HCT116 (cell line): ENCODE measurements around the gene CDKN1C. TPM values are rescaled to one million over a fixed set of nuclear protein-coding genes. Genes with fewer than 3 reads are reported as not detected.

Experiments used
- ATAC-seq: fragments of 200-7000 bp; cut with Tn5 transposase; 2 replicates; pipeline ENCODE4 v1.9.1; 2020; ENCODE audit warnings: mild to moderate bottlenecking, moderate library complexity
- BruUV-seq: library from RNA; stranded (reverse); fragments of 400-500 nt; replicated peaks from 2 replicates; lab custom pipeline; 2021; lab: Mats Ljungman, UMichigan
- CTCF ChIA-PET: fragments of 300-600 bp; sonication (Branson Sonifier 250); formaldehyde crosslinking; loops from one replicate; lab custom pipeline; 2021; ENCODE audit warnings: antibody characterized with exemption; lab: Charles Lee
- POLR2A ChIA-PET: fragments of 300-600, 350-600 bp; sonication (Branson Sonifier 250); formaldehyde crosslinking; loops from one replicate; lab custom pipeline; 2021; ENCODE audit warnings: antibody characterized with exemption; lab: Charles Lee
- RAD21 ChIA-PET, 2 experiments: fragments of 300-600 bp; sonication (Branson Sonifier 250); formaldehyde crosslinking; loops; one replicate each; lab custom pipeline; 2023; ENCODE audit warnings: low total read pairs in 2 of 2; ENCODE audit not compliant: uncharacterized antibody in 2 of 2, unreplicated experiment in 2 of 2, low non-redundant PET in 1 of 2; lab: Charles Lee
- DNase-seq: peaks from one replicate; pipeline ENCODE4 v3.0.0-alpha.2; 2010; ENCODE audit warnings: low read depth, low spot score
- H2AFZ ChIP-seq: fragments of 200-600 bp; shearing (Covaris generic), sonication (generic); 2 replicates; pipeline ENCODE4 v1.6.1; 2017; ENCODE audit warnings: low read depth, mixed run types, mixed read lengths, antibody characterized with exemption, low read length; ENCODE audit not compliant: poor library complexity, severe bottlenecking
- H3K27ac ChIP-seq: 2 replicates; pipeline ENCODE4 v1.5.1; 2012; ENCODE audit warnings: low read depth, low read length
- H3K27me3 ChIP-seq: fragments of 200-600 bp; sonication (generic); 2 replicates; pipeline ENCODE4 v1.6.1; 2016; ENCODE audit warnings: mixed run types, low read length, mixed read lengths; ENCODE audit not compliant: insufficient read depth
- H3K36me3 ChIP-seq, 2 experiments: fragments of 200-500 bp in 1 of 2; fragments of 200-600 bp in 1 of 2; sonication (Bioruptor generic) in 1 of 2; sonication (generic) in 1 of 2; 2 replicates each; pipeline versions ENCODE4 v1.5.1 to v1.6.1; 2014 to 2016; ENCODE audit warnings: low read length in 2 of 2, inconsistent platforms in 1 of 2, mixed read lengths in 1 of 2, mixed run types in 1 of 2; ENCODE audit not compliant: insufficient read depth in 2 of 2, control insufficient read depth in 1 of 2
- H3K4me1 ChIP-seq, 2 experiments: fragments of 200-600 bp in 1 of 2; sonication (generic) in 1 of 2; 2 replicates each; pipeline versions ENCODE4 v1.5.1 to v1.6.1; 2012 to 2017; ENCODE audit warnings: low read length in 2 of 2, inconsistent platforms in 1 of 2, mild to moderate bottlenecking in 1 of 2, mixed read lengths in 1 of 2, mixed run types in 1 of 2, moderate library complexity in 1 of 2; ENCODE audit not compliant: insufficient read depth in 2 of 2, control insufficient read depth in 1 of 2
- H3K4me2 ChIP-seq: fragments of 200-600 bp; sonication (generic); 2 replicates; pipeline ENCODE4 v1.6.1; 2017; ENCODE audit warnings: mixed run types, low read length, mixed read lengths
- H3K4me3 ChIP-seq, 2 experiments: fragments of 200-600 bp in 1 of 2; sonication (generic) in 1 of 2; replicated peaks in 1 of 2; 2 replicates each; pipeline ENCODE4 v1.5.1; 2011 to 2016; ENCODE audit warnings: low read length in 2 of 2, control low read depth in 1 of 2, low read depth in 1 of 2, mild to moderate bottlenecking in 1 of 2, mixed read lengths in 1 of 2, mixed run types in 1 of 2
- H3K79me2 ChIP-seq: fragments of 200-600 bp; sonication (generic); 2 replicates; pipeline ENCODE4 v1.6.1; 2017; ENCODE audit warnings: mild to moderate bottlenecking, mixed run types, low read length, moderate library complexity, mixed read lengths; ENCODE audit not compliant: insufficient read depth
- H3K9ac ChIP-seq: fragments of 200-600 bp; sonication (generic); 2 replicates; pipeline ENCODE4 v1.6.1; 2016; ENCODE audit warnings: low read length, mixed read lengths
- H3K9me2 ChIP-seq: fragments of 200-600 bp; sonication (generic), shearing (Covaris generic); 2 replicates; pipeline ENCODE4 v1.6.1; 2017; ENCODE audit warnings: mixed run types, mild to moderate bottlenecking, moderate library complexity; ENCODE audit not compliant: insufficient read depth
- H3K9me3 ChIP-seq, 2 experiments: fragments of 200-500 bp in 1 of 2; fragments of 200-600 bp in 1 of 2; sonication (Bioruptor generic) in 1 of 2; sonication (generic) in 1 of 2; 2 replicates each; pipeline ENCODE4 v1.6.1; 2014 to 2017; ENCODE audit warnings: low read length in 2 of 2, mixed read lengths in 2 of 2, inconsistent platforms in 1 of 2, low read depth in 1 of 2, mild to moderate bottlenecking in 1 of 2, mixed run types in 1 of 2, moderate library complexity in 1 of 2; ENCODE audit not compliant: control insufficient read depth in 1 of 2, insufficient read depth in 1 of 2
- H4K20me1 ChIP-seq: fragments of 200-600 bp; sonication (generic), shearing (Covaris generic); 2 replicates; pipeline ENCODE4 v1.6.1; 2017; ENCODE audit warnings: mixed run types, mild to moderate bottlenecking, moderate library complexity; ENCODE audit not compliant: insufficient read depth
- ATF3 ChIP-seq: IDR thresholded peaks from 2 replicates; pipeline ENCODE4 v1.6.1; 2012
- CBX3 ChIP-seq: IDR thresholded peaks from 2 replicates; pipeline ENCODE4 v1.6.1; 2012; ENCODE audit warnings: low read depth
- CEBPB ChIP-seq: IDR thresholded peaks from 2 replicates; pipeline ENCODE4 v1.6.1; 2012; ENCODE audit warnings: low read depth
- ELF1 ChIP-seq: IDR thresholded peaks from 2 replicates; pipeline ENCODE4 v1.6.1; 2012; ENCODE audit warnings: low read depth, borderline replicate concordance
- EZH2 ChIP-seq: fragments of 200-600 bp; sonication (generic); IDR thresholded peaks from 2 replicates; pipeline ENCODE4 v1.6.1; 2017; ENCODE audit warnings: antibody characterized with exemption, mixed run types
- POLR2A ChIP-seq: IDR thresholded peaks from 2 replicates; pipeline ENCODE4 v1.7.0; 2011; ENCODE audit warnings: borderline replicate concordance; ENCODE audit not compliant: insufficient read depth, insufficient read length; ENCODE audit errors: extremely low read depth
- RAD21 ChIP-seq: IDR thresholded peaks from 2 replicates; pipeline ENCODE4 v1.6.1; 2012; ENCODE audit warnings: low read depth, mild to moderate bottlenecking
- SIN3A ChIP-seq: IDR thresholded peaks from 2 replicates; pipeline ENCODE4 v1.6.1; 2012; ENCODE audit warnings: low read depth
- SP1 ChIP-seq: IDR thresholded peaks from 2 replicates; pipeline ENCODE4 v1.6.1; 2012; ENCODE audit warnings: low read depth
- SRF ChIP-seq: IDR thresholded peaks from 2 replicates; pipeline ENCODE4 v1.6.1; 2012; ENCODE audit warnings: low read depth
- YY1 ChIP-seq: IDR thresholded peaks from 2 replicates; pipeline ENCODE4 v1.6.1; 2011; ENCODE audit warnings: low read length, low read depth, moderate library complexity, mild to moderate bottlenecking; ENCODE audit not compliant: insufficient replicate concordance; ENCODE audit errors: extremely low read depth
- ZFX ChIP-seq: fragments of 450-650 bp; IDR thresholded peaks from 2 replicates; pipeline ENCODE4 v1.6.1; 2017
- intact Hi-C: fragments of 100-400 bp; cut with micrococcal nuclease; formaldehyde crosslinking; loops from 2 replicates; pipeline ENCODE4 v1.10.0; 2022
- total RNA-seq: library from RNA; stranded (reverse); gene quantifications from one replicate; pipeline ENCODE4 v1.2.1, GENCODE V29; 2021; ENCODE audit not compliant: unreplicated experiment

The CDKN1C gene
- total RNA-seq, 1 experiment from 2014 or later: 24.0 TPM

DNA sequence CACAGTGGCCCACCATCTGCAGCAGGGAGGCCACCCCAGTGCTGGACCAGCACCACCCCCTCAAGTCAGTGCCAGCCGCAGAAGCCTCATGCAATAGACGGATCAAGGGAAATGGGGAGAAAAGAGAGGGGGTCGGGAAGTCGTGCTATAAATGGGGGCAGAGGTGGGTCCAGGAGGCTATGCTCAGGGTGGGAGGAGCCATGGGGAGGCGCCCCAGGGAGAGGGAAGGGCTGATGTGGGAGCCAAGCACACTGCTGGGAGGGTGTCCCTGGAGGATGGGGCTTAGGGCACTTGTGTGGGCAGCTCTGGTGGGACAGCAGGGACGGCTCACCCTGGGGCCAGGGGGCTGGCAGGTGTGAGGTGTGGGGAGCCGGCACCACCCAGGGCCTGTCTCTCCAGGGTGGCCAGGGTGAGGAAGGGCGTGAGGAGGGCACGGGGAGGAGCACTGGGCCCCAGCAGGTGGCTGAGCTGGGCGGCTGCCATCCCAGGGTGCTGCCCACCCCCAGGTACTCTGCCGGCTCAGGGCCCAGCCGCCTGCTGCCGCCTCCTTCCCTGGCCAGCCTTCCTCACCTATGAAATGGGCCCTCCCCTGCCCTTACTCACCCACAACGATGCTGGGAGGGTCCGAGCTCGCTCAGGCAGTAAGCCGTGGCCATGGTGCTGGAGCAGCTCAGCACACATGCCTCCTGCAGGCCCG, 25.7 kb upstream of the CDKN1C start:
- BruUV-seq: no TSS peak
- DNase-seq: no peak
- peak overlapping the region; percentile 93 for H3K4me2 ChIP-seq

GRCh38 chr11:2910401-2910955, 24.9 kb upstream of the CDKN1C start:
- no peak for TF ChIP-seq ATF3
- no peak for TF ChIP-seq ZFX
- TF ChIP-seq RAD21: no peak
- TF ChIP-seq CBX3: no peak
- no peak for TF ChIP-seq SRF
- no peak for TF ChIP-seq EZH2
- TF ChIP-seq YY1: no peak
- CTCF ChIA-PET: interaction anchor here (3.0 kb wide), 1 partner anchor 18 kb away, joined by 19 read pairs; no protein-coding TSS in a partner anchor
- POLR2A ChIA-PET: interaction anchor here (2.2 to 3.6 kb wide), 2 partner anchors 19 kb away, joined by 7 to 44 read pairs; partner anchors contain the start of gene PHLDA2

More for the DNA sequence above, 25.7 kb upstream of the CDKN1C start:
- H4K20me1 ChIP-seq: no peaks in the 10 kb centered on the region
- peak overlapping the region; percentile 65 for H3K9ac ChIP-seq
- peak; percentile 5 for ATAC-seq
- H3K4me3 ChIP-seq: peak overlapping the region in 1 of 2 experiments; percentile 54; a peak in 3 of 4 replicates
- H3K36me3 ChIP-seq: no peaks in the 10 kb centered on the region
- no peaks in the 10 kb centered on the region for H3K9me2 ChIP-seq
- no peak for TF ChIP-seq SIN3A
- TF ChIP-seq CEBPB: no peak
- no peak for TF ChIP-seq POLR2A
- TF ChIP-seq SP1: no peak
- TF ChIP-seq ELF1: no peak
- TF ChIP-seq SRF: no peak
- H3K27ac ChIP-seq: peak overlapping the region; percentile 97
- peaks cover 49 to 55% of the 10 kb centered on the region in 2 experiments for H3K4me1 ChIP-seq
- ChIA-PET RAD21 (interaction anchor here in 1 of 2 experiments (0.7 to 0.9 kb wide), 2 partner anchors 9 to 19 kb away, joined by 3 to 6 read pairs; a partner anchor contains a TSS), POLR2A (interaction anchor here (1.3 to 3.6 kb wide), 6 partner anchors 9 to 23 kb away, joined by 3 to 44 read pairs (median 9); partner anchors contain the start of gene PHLDA2), CTCF (interaction anchor here (0.8 to 3.0 kb wide), 2 partner anchors 19 kb away, joined by 3 to 19 read pairs; no protein-coding TSS in a partner anchor)
- no peaks in the 10 kb centered on the region for H3K79me2 ChIP-seq
- no peaks in the 10 kb centered on the region for H3K9me3 ChIP-seq
- no peak overlapping the region for H2AFZ ChIP-seq
- intact Hi-C loops: no loop called here
- H3K27me3 ChIP-seq: no peaks in the 10 kb centered on the region

More at GRCh38 chr11:2910401-2910955, 24.9 kb upstream of the CDKN1C start:
- intact Hi-C loops: no loop called here
- H3K4me2 ChIP-seq: peak overlapping the region; percentile 93
- H3K36me3 ChIP-seq: no peaks in the 10 kb centered on the region
- H4K20me1 ChIP-seq: no peaks in the 10 kb centered on the region
- ATAC-seq (no peak), DNase-seq (no peak)
- no peaks in the 10 kb centered on the region for H3K9me3 ChIP-seq
- H3K9ac ChIP-seq: no peak overlapping the region
- no peak overlapping the region for H3K4me3 ChIP-seq
- no peaks in the 10 kb centered on the region for H3K79me2 ChIP-seq
- H3K27ac ChIP-seq: peak overlapping the region; percentile 97
- H3K4me1 ChIP-seq: peaks cover 49 to 55% of the 10 kb centered on the region in 2 experiments
- no peaks in the 10 kb centered on the region for H3K27me3 ChIP-seq
- RAD21 ChIA-PET: no interaction called here
- H3K9me2 ChIP-seq: no peaks in the 10 kb centered on the region
- no peak overlapping the region for H2AFZ ChIP-seq
- BruUV-seq: no TSS peak
